Stimulated activated CD4-positive, alpha-beta T cell treated with anti-CD3 and anti-CD28 coated beads, Interleukin-2, amount 100 ng/mL, for 4 hours (primary cell): ENCODE measurements around the gene ERC2.

ENCODE experiments used
- DNase-seq: peaks from one replicate; pipeline ENCODE4 v3.0.0-alpha.2; 2020; ENCODE audit warnings: low read depth

ERC2 gene

GRCh38 chr3:55554634-55555425 lies 913.4 kb downstream of the ERC2 start:
- DNase-seq, result no peak

GRCh38 chr3:55551644-55552043 lies 916.6 kb downstream of the ERC2 start:
- no peak for DNase-seq

GRCh38 chr3:55549177-55549576 lies 919.1 kb downstream of the ERC2 start:
- no peak for DNase-seq

- no peak for DNase-seq
Observed at GRCh38 chr3:55546866-55547669, 921.2 kb downstream of the ERC2 start.

GRCh38 chr3:55545995-55546394 lies 922.3 kb downstream of the ERC2 start:
- DNase-seq, result no peak

- DNase-seq, result no peak
Observed at GRCh38 chr3:55544219-55544618, 924.0 kb downstream of the ERC2 start.

GRCh38 chr3:55543181-55543614 lies 925.1 kb downstream of the ERC2 start:
- no peak for DNase-seq

- no peak for DNase-seq
Observed at GRCh38 chr3:55541456-55541855, 926.8 kb downstream of the ERC2 start.

GRCh38 chr3:55541016-55541415 lies 927.3 kb downstream of the ERC2 start:
- no peak for DNase-seq

- no peak for DNase-seq
Observed at GRCh38 chr3:55540579-55540978, 927.7 kb downstream of the ERC2 start.

- DNase-seq, result no peak
Observed at GRCh38 chr3:55538158-55538557, 930.1 kb downstream of the ERC2 start.

GRCh38 chr3:55537563-55537962 lies 930.7 kb downstream of the ERC2 start:
- DNase-seq, result no peak

GRCh38 chr3:55537129-55537528 lies 931.1 kb downstream of the ERC2 start:
- no peak for DNase-seq

- DNase-seq, result no peak
Observed at GRCh38 chr3:55534876-55535275, 933.4 kb downstream of the ERC2 start.

GRCh38 chr3:55532806-55533205 lies 935.5 kb downstream of the ERC2 start:
- DNase-seq, result no peak

GRCh38 chr3:55531321-55531720 lies 936.9 kb downstream of the ERC2 start:
- DNase-seq, result no peak

- no peak for DNase-seq
Observed at GRCh38 chr3:55527361-55527760, 940.9 kb downstream of the ERC2 start.

- no peak for DNase-seq
Observed at GRCh38 chr3:55526332-55527030, 941.8 kb downstream of the ERC2 start.

- DNase-seq, result no peak
Observed at GRCh38 chr3:55525436-55525835, 942.8 kb downstream of the ERC2 start.

- no peak for DNase-seq
Observed at GRCh38 chr3:55524565-55525244, 943.6 kb downstream of the ERC2 start.

- DNase-seq, result no peak
Observed at GRCh38 chr3:55523471-55523870, 944.8 kb downstream of the ERC2 start.
